Measurements from ENCODE around the gene GJB2.

GRCh38 chr13:20227730-20228129, 35.0 kb upstream of the GJB2 start:
- TF ChIP-seq CTCF (IDR thresholded peaks at IDR 0.05; ENCODE audit: insufficient read depth, low read length, poor library complexity, severe bottlenecking): no peak
- no peak for TF ChIP-seq EZH2phosphoT487 (conservative IDR thresholded peaks at IDR 0.05; ENCODE audit: low read length)

All from SU-DHL-6 (cell line).